ENCODE results near the gene DHRS3. TPM values are rescaled to one million over a fixed set of nuclear protein-coding genes. Genes with fewer than 3 reads are reported as not detected.

The DHRS3 gene
- total and polyA plus RNA-seq, 10 of the 15 experiments (the other 5 are each of a cell fraction or from before 2014, with no cell fraction given), result 0.23 to 29.7 (median 1.2) TPM

DNA sequence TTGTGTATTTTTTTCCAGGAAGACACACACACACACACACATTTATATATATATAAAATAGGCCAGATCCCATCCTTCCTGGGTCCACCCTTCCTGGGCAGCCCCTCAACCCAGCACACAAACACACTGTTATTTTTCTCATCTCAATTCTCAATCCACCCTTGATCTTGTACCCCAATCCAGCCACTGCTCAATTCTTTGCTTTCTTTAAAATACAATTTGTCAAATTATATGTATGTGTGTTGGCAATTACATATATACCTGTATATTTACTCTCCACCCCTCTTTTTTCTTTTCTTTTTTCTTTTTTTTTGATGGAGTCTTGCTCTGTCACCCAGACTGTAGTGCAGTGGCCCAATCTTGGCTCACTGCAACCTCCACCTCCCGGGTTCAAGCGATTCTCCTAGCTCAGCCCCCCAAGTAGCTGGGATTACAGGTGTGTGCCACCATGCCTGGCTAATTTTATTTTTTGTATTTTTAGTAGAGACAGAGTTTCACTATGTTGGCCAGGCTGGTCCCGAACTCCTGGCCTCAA, 88.3 kb downstream of the DHRS3 start:
- no peak overlapping the region for H3K27ac ChIP-seq (ENCODE audit: control insufficient read depth, insufficient read depth)
- no peaks in the 10 kb centered on the region for H3K79me2 ChIP-seq (ENCODE audit: control insufficient read depth, insufficient read depth, low read length)
- no peak overlapping the region for H3K4me3 ChIP-seq
- WGBS (ENCODE audit: insufficient coverage, insufficient replicate concordance, low lambda C conversion rate, missing lambda C conversion rate), result 62% methylated on average over 3 of the region's 3 CpGs
- no peaks in the 10 kb centered on the region for H3K36me3 ChIP-seq (ENCODE audit: control insufficient read depth in 2 of 2, insufficient read depth in 2 of 2, low read length in 1 of 2)
- no peak overlapping the region for H3K9ac ChIP-seq (ENCODE audit: control insufficient read depth, insufficient read depth, low read length)
- TF ChIP-seq, protein P1, sequence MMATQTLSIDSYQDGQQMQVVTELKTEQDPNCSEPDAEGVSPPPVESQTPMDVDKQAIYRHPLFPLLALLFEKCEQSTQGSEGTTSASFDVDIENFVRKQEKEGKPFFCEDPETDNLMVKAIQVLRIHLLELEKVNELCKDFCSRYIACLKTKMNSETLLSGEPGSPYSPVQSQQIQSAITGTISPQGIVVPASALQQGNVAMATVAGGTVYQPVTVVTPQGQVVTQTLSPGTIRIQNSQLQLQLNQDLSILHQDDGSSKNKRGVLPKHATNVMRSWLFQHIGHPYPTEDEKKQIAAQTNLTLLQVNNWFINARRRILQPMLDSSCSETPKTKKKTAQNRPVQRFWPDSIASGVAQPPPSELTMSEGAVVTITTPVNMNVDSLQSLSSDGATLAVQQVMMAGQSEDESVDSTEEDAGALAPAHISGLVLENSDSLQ (IDR thresholded peaks at IDR 0.05), result no peak
- TF ChIP-seq, protein P2, sequence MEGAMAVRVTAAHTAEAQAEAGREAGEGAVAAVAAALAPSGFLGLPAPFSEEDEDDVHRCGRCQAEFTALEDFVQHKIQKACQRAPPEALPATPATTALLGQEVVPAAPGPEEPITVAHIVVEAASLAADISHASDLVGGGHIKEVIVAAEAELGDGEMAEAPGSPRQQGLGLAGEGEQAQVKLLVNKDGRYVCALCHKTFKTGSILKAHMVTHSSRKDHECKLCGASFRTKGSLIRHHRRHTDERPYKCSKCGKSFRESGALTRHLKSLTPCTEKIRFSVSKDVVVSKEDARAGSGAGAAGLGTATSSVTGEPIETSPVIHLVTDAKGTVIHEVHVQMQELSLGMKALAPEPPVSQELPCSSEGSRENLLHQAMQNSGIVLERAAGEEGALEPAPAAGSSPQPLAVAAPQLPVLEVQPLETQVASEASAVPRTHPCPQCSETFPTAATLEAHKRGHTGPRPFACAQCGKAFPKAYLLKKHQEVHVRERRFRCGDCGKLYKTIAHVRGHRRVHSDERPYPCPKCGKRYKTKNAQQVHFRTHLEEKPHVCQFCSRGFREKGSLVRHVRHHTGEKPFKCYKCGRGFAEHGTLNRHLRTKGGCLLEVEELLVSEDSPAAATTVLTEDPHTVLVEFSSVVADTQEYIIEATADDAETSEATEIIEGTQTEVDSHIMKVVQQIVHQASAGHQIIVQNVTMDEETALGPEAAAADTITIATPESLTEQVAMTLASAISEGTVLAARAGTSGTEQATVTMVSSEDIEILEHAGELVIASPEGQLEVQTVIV (IDR thresholded peaks at IDR 0.05; ENCODE audit: borderline replicate concordance, partially characterized antibody), result no peak
- TF ChIP-seq NFIC (IDR thresholded peaks at IDR 0.05; ENCODE audit: low read depth, low read length) (no peak), MTA2 (IDR thresholded peaks at IDR 0.05; ENCODE audit: low read depth) (no peak), STAT1 (conservative IDR thresholded peaks at IDR 0.05) (no peak)
- BruUV-seq (replicated peaks), result no TSS peak
- no peak overlapping the region for H3K4me2 ChIP-seq (ENCODE audit: control insufficient read depth, insufficient read depth)
- ChIA-PET POLR2A (no interaction called here), RAD21 (ENCODE audit: unreplicated experiment) (no interaction called here), SMC1A (ENCODE audit: uncharacterized antibody, unreplicated experiment) (no interaction called here), CTCF (no interaction called here)
- H3K9me3 ChIP-seq (replicated peaks; ENCODE audit: control insufficient read depth, insufficient read depth, low read length), result no peaks in the 10 kb centered on the region
- ATAC-seq (no peak), FAIRE-seq (no peak), DNase-seq (ENCODE audit: low read depth, low spot score) (no peak)
- no peaks in the 10 kb centered on the region for H3K27me3 ChIP-seq (replicated peaks in 1 of 2; ENCODE audit: control insufficient read depth in 2 of 2, insufficient read depth in 2 of 2, low read length in 1 of 2)
- in situ Hi-C loops (cut with MboI), result loop anchor here (25.0 kb wide), 1 partner anchor 708 kb away; the partner anchor contains the start of gene PRAMEF18
- no peaks in the 10 kb centered on the region for H4K20me1 ChIP-seq (ENCODE audit: control insufficient read depth, insufficient read depth)
- intact Hi-C loops (cut with micrococcal nuclease; ENCODE audit: unreplicated experiment), result no loop called here
- no peaks in the 10 kb centered on the region for H3K4me1 ChIP-seq (ENCODE audit: control insufficient read depth, insufficient read depth, low read length)
- no peak overlapping the region for H2AFZ ChIP-seq (ENCODE audit: control insufficient read depth, low read depth, low read length)
